Liver (tissue), 9 donors: ENCODE measurements around the gene PCDHB3. TPM values are rescaled to one million over a fixed set of nuclear protein-coding genes. Genes with fewer than 3 reads are reported as not detected.
A peak's percentile ranks its signal among the peaks of the same experiment; 100 is the strongest.

Experiments used
- DNase-seq: peaks from one replicate; pipeline ENCODE4 v3.0.0-alpha.2; 2017; ENCODE audit warnings: low spot score
- H3K27ac ChIP-seq, 2 donors: one replicate each; pipeline ENCODE4 v1.7.0; 2013; ENCODE audit warnings: inconsistent platforms in 2 of 2, low read length in 2 of 2, control low read depth in 1 of 2, low read depth in 1 of 2, mild to moderate bottlenecking in 1 of 2
- H3K27me3 ChIP-seq, 4 donors: one replicate each; pipeline versions ENCODE4 v1.6.1 to v1.7.0; 2013; ENCODE audit warnings: low read length in 3 of 4, inconsistent platforms in 1 of 4, mild to moderate bottlenecking in 1 of 4, moderate library complexity in 1 of 4; ENCODE audit not compliant: control insufficient read depth in 4 of 4, insufficient read depth in 4 of 4
- H3K36me3 ChIP-seq, 4 donors: one replicate each; pipeline versions ENCODE4 v1.6.1 to v1.7.0; 2013; ENCODE audit warnings: low read length in 3 of 4, mild to moderate bottlenecking in 3 of 4, low read depth in 1 of 4, moderate library complexity in 1 of 4; ENCODE audit not compliant: control insufficient read depth in 4 of 4, insufficient read depth in 3 of 4
- H3K4me1 ChIP-seq, 4 donors: one replicate each; pipeline versions ENCODE4 v1.6.1 to v1.7.0; 2013; ENCODE audit warnings: low read length in 3 of 4, mild to moderate bottlenecking in 3 of 4, moderate library complexity in 1 of 4; ENCODE audit not compliant: control insufficient read depth in 4 of 4, insufficient read depth in 4 of 4
- H3K4me3 ChIP-seq, 3 donors: one replicate each; pipeline versions ENCODE4 v1.6.1 to v1.7.0; 2013; ENCODE audit warnings: low read length in 3 of 3, control low read depth in 1 of 3, low read depth in 1 of 3, mild to moderate bottlenecking in 1 of 3
- H3K9ac ChIP-seq, 2 donors: one replicate each; pipeline ENCODE4 v1.7.0; 2013; ENCODE audit warnings: low read length in 2 of 2, mild to moderate bottlenecking in 2 of 2, moderate library complexity in 2 of 2, control low read depth in 1 of 2, low read depth in 1 of 2
- H3K9me3 ChIP-seq, 4 donors: one replicate each; pipeline versions ENCODE4 v1.6.1 to v1.7.0; 2013; ENCODE audit warnings: low read length in 3 of 4; ENCODE audit not compliant: control insufficient read depth in 4 of 4
- EGR1 ChIP-seq, 2 donors: IDR thresholded peaks; 2 replicates each; pipeline ENCODE4 v1.6.1; 2016 to 2018; ENCODE audit warnings: antibody characterized with exemption in 2 of 2, low read depth in 2 of 2
- FOXA1 ChIP-seq: IDR thresholded peaks from 2 replicates; pipeline ENCODE4 v1.6.1; 2016; ENCODE audit warnings: antibody characterized with exemption
- FOXA2 ChIP-seq: IDR thresholded peaks from 2 replicates; pipeline ENCODE4 v1.6.1; 2016; ENCODE audit warnings: antibody characterized with exemption
- GABPA ChIP-seq, 2 donors: IDR thresholded peaks in 1 of 2; conservative IDR thresholded peaks in 1 of 2; 2 replicates each; pipeline ENCODE4 v1.6.1; 2016; ENCODE audit warnings: antibody characterized with exemption in 2 of 2, mild to moderate bottlenecking in 1 of 2, moderate library complexity in 1 of 2
- HNF4G ChIP-seq: IDR thresholded peaks from 2 replicates; pipeline ENCODE4 v1.6.1; 2016; ENCODE audit warnings: antibody characterized with exemption
- JUND ChIP-seq, 2 donors: IDR thresholded peaks; 2 replicates each; pipeline ENCODE4 v1.6.1; 2016; ENCODE audit warnings: antibody characterized with exemption in 2 of 2
- NR2F2 ChIP-seq: IDR thresholded peaks from 2 replicates; pipeline ENCODE4 v1.6.1; 2016; ENCODE audit warnings: antibody characterized with exemption
- RAD21 ChIP-seq, 2 donors: IDR thresholded peaks; 2 replicates each; pipeline ENCODE4 v1.6.1; 2016; ENCODE audit warnings: antibody characterized with exemption in 2 of 2, mild to moderate bottlenecking in 2 of 2
- RXRA ChIP-seq, 2 donors: IDR thresholded peaks; 2 replicates each; pipeline ENCODE4 v1.6.1; 2017 to 2018; ENCODE audit warnings: antibody characterized with exemption in 2 of 2, mild to moderate bottlenecking in 1 of 2
- SP1 ChIP-seq: IDR thresholded peaks from 2 replicates; pipeline ENCODE4 v1.6.1; 2018; ENCODE audit warnings: antibody characterized with exemption, mild to moderate bottlenecking
- TAF1 ChIP-seq: conservative IDR thresholded peaks from 2 replicates; pipeline ENCODE4 v1.6.1; 2016; ENCODE audit warnings: antibody characterized with exemption, mild to moderate bottlenecking
- YY1 ChIP-seq: IDR thresholded peaks from 2 replicates; pipeline ENCODE4 v1.6.1; 2016; ENCODE audit warnings: antibody characterized with exemption, mild to moderate bottlenecking
- WGBS: extraction: QIAGEN DNeasy Blood & Tissue Kit; methylation state at CpG from one replicate; pipeline ENCODE4 v1.1.7; 2013; 5-methylcytosine and 5-hydroxymethylcytosine counted together
- polyA plus RNA-seq, 2 donors: library from polyadenylated mRNA; stranded (reverse) in 1 of 2; unstranded in 1 of 2; fragments of 200-250 nt in 1 of 2; fragments of >200 nt in 1 of 2; fragmentation: Nextera tagmentation in 1 of 2; extraction: Ambion mirVana in 1 of 2; gene quantifications; one replicate each; pipeline versions ENCODE4 v1.2.1 to v1.2.3, GENCODE V29; 2013 to 2015
- total RNA-seq, 2 donors: library from RNA; depleted of rRNA; stranded (reverse); fragments of >200 nt; gene quantifications; one replicate each; pipeline ENCODE4 v1.2.3, GENCODE V29; 2014
- TF ChIP-seq, protein P1 (sequence below): IDR thresholded peaks from 2 replicates; pipeline ENCODE4 v1.6.1; 2016; ENCODE audit warnings: antibody characterized with exemption
- TF ChIP-seq, protein P2 (sequence below): IDR thresholded peaks from 2 replicates; pipeline ENCODE4 v1.6.1; 2016; ENCODE audit warnings: antibody characterized with exemption, mild to moderate bottlenecking
- TF ChIP-seq, protein P3 (sequence below): IDR thresholded peaks from 2 replicates; pipeline ENCODE4 v1.6.1; 2016; ENCODE audit warnings: antibody characterized with exemption
- TF ChIP-seq, protein P4 (sequence below): fragments of 150-350 bp; IDR thresholded peaks from 2 replicates; pipeline ENCODE4 v1.5.1; 2017; ENCODE audit warnings: improper control_type of control experiment, low read depth, low read length; ENCODE audit not compliant: missing input control
- donor health status: healthy.
- donor health status: healthy.
- donor health status: healthy.
- donor health status: healthy.
- donor health status: healthy.

Gene PCDHB3
- total and polyA plus RNA-seq, 4 donors, result 0.08 to 0.09 (median 0.09) TPM; not detected in 1

DNA sequence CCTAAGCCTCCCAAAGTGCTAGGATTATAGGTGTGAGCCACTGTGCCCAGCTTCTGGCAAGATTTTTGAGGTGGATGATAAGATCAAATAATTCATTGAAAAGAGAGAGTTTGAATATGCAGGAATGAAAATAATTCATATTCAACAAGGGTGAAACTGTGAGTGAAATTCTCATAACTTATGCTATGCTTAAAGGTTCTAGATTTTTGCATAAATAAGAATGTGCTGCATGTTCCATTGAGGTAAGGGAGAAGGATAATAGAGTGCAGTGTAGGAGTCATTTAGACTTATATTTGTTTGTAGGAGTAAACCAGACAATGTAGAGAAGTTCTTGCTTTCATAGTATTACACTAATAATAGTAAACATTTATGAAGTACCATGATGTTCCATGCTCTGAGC is 18.0 kb upstream of the PCDHB3 start:
- peaks cover 3 to 20% (median 8%) of the 10 kb centered on the region in 4 donors for H3K9me3 ChIP-seq
- peaks cover 0 to 8% (median 0%) of the 10 kb centered on the region in 4 donors for H3K27me3 ChIP-seq
- H3K4me1 ChIP-seq, result peaks cover 0 to 3% (median 0%) of the 10 kb centered on the region in 4 donors
- TF ChIP-seq, protein P1, sequence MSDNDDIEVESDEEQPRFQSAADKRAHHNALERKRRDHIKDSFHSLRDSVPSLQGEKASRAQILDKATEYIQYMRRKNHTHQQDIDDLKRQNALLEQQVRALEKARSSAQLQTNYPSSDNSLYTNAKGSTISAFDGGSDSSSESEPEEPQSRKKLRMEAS, result no peak
- TF ChIP-seq, protein P2, sequence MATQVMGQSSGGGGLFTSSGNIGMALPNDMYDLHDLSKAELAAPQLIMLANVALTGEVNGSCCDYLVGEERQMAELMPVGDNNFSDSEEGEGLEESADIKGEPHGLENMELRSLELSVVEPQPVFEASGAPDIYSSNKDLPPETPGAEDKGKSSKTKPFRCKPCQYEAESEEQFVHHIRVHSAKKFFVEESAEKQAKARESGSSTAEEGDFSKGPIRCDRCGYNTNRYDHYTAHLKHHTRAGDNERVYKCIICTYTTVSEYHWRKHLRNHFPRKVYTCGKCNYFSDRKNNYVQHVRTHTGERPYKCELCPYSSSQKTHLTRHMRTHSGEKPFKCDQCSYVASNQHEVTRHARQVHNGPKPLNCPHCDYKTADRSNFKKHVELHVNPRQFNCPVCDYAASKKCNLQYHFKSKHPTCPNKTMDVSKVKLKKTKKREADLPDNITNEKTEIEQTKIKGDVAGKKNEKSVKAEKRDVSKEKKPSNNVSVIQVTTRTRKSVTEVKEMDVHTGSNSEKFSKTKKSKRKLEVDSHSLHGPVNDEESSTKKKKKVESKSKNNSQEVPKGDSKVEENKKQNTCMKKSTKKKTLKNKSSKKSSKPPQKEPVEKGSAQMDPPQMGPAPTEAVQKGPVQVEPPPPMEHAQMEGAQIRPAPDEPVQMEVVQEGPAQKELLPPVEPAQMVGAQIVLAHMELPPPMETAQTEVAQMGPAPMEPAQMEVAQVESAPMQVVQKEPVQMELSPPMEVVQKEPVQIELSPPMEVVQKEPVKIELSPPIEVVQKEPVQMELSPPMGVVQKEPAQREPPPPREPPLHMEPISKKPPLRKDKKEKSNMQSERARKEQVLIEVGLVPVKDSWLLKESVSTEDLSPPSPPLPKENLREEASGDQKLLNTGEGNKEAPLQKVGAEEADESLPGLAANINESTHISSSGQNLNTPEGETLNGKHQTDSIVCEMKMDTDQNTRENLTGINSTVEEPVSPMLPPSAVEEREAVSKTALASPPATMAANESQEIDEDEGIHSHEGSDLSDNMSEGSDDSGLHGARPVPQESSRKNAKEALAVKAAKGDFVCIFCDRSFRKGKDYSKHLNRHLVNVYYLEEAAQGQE, result no peak
- TF ChIP-seq GABPA (IDR thresholded peaks at IDR 0.05 in 1 of 2, conservative IDR thresholded peaks at IDR 0.05 in 1 of 2), result no peak
- no peak for TF ChIP-seq HNF4G
- no peak for TF ChIP-seq FOXA1
- no peak for TF ChIP-seq RAD21 (IDR thresholded peaks at IDR 0.05)
- TF ChIP-seq FOXA2, result no peak
- no peak for TF ChIP-seq EGR1 (IDR thresholded peaks at IDR 0.05; ENCODE audit: low read depth in 2 of 2)
- TF ChIP-seq JUND (IDR thresholded peaks at IDR 0.05), result no peak
- TF ChIP-seq RXRA (IDR thresholded peaks at IDR 0.05), result no peak
- TF ChIP-seq TAF1, result no peak
- no peak for TF ChIP-seq SP1
- no peak for TF ChIP-seq YY1
- TF ChIP-seq, protein P3, sequence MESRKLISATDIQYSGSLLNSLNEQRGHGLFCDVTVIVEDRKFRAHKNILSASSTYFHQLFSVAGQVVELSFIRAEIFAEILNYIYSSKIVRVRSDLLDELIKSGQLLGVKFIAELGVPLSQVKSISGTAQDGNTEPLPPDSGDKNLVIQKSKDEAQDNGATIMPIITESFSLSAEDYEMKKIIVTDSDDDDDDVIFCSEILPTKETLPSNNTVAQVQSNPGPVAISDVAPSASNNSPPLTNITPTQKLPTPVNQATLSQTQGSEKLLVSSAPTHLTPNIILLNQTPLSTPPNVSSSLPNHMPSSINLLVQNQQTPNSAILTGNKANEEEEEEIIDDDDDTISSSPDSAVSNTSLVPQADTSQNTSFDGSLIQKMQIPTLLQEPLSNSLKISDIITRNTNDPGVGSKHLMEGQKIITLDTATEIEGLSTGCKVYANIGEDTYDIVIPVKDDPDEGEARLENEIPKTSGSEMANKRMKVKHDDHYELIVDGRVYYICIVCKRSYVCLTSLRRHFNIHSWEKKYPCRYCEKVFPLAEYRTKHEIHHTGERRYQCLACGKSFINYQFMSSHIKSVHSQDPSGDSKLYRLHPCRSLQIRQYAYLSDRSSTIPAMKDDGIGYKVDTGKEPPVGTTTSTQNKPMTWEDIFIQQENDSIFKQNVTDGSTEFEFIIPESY, result no peak
- DNase-seq, result no peak
- H3K27ac ChIP-seq, result no peak overlapping the region
- no peak overlapping the region for H3K4me3 ChIP-seq
- no peaks in the 10 kb centered on the region for H3K36me3 ChIP-seq
- no peak overlapping the region for H3K9ac ChIP-seq

DNA sequence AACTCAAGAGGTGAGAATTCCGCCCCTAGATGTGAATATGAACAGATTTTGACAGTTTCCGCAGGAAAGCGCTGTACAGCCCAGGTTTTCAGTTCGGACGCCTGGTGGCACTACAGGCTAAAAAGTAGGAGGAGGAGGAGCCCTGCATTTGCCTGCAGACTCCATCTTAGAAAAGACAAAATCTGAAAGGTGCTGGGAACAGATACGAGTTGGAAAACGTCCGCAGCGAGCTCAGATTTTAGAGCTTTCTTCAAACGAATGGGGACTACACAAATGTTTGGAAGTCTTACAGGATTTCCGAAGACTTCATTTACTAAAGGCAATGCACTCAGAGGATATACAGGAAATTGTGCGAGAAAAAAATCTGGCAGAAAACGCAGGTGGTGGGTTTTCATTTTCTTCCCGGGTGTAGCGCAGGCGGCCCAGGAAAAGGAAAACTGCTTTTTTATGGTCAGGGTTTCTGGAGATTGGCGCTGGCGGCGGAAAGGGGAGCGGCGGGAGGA is 15.7 kb upstream of the PCDHB3 start:
- Histone ChIP-seq H3K36me3 (no peaks in the 10 kb centered on the region), H3K9me3 (peaks cover 4 to 29% (median 8%) of the 10 kb centered on the region in 4 donors), H3K4me1 (peaks cover 0 to 3% (median 0%) of the 10 kb centered on the region in 4 donors), H3K27me3 (peaks cover 0 to 4% (median 0%) of the 10 kb centered on the region in 4 donors), H3K9ac (peak overlapping the region in 1 of 2 donors; percentile 69), H3K27ac (peak overlapping the region; percentile 57 to 66), H3K4me3 (peak overlapping the region; percentile 51 to 76 (median 67))
- peak; percentile 97 for TF ChIP-seq YY1
- TF ChIP-seq GABPA (IDR thresholded peaks at IDR 0.05 in 1 of 2, conservative IDR thresholded peaks at IDR 0.05 in 1 of 2), result peak in 1 of 2 donors; percentile 19
- TF ChIP-seq, protein P4, sequence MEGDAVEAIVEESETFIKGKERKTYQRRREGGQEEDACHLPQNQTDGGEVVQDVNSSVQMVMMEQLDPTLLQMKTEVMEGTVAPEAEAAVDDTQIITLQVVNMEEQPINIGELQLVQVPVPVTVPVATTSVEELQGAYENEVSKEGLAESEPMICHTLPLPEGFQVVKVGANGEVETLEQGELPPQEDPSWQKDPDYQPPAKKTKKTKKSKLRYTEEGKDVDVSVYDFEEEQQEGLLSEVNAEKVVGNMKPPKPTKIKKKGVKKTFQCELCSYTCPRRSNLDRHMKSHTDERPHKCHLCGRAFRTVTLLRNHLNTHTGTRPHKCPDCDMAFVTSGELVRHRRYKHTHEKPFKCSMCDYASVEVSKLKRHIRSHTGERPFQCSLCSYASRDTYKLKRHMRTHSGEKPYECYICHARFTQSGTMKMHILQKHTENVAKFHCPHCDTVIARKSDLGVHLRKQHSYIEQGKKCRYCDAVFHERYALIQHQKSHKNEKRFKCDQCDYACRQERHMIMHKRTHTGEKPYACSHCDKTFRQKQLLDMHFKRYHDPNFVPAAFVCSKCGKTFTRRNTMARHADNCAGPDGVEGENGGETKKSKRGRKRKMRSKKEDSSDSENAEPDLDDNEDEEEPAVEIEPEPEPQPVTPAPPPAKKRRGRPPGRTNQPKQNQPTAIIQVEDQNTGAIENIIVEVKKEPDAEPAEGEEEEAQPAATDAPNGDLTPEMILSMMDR, result peak; percentile 57
- no peak for TF ChIP-seq NR2F2
- peak; percentile 78 for TF ChIP-seq RAD21 (IDR thresholded peaks at IDR 0.05)
- no peak for DNase-seq
- 11% methylated on average over 21 of the region's 21 CpGs for WGBS
